Transverse colon (tissue), 4 donors: ENCODE data around the gene GNA12. TPM values are rescaled to one million over a fixed set of nuclear protein-coding genes. Genes with fewer than 3 reads are reported as not detected.

ENCODE experiments used
- DNase-seq: peaks from one replicate; pipeline ENCODE4 v3.0.0-alpha.2; 2019
- H3K27ac ChIP-seq, 4 donors: fragments of 200-600 bp; sonication (generic); 2 replicates each; pipeline ENCODE4 v1.5.1; 2016 to 2018; ENCODE audit warnings: inconsistent platforms in 4 of 4
- H3K27me3 ChIP-seq: fragments of 200-600 bp; sonication (generic); 2 replicates; pipeline ENCODE4 v1.5.1; 2017; ENCODE audit warnings: inconsistent platforms
- H3K36me3 ChIP-seq, 4 donors: fragments of 200-600 bp; sonication (generic); 2 replicates each; pipeline ENCODE4 v1.5.1; 2017 to 2019; ENCODE audit warnings: inconsistent platforms in 4 of 4
- H3K4me1 ChIP-seq, 4 donors: fragments of 200-600 bp; sonication (generic); 2 replicates each; pipeline ENCODE4 v1.5.1; 2017 to 2020; ENCODE audit warnings: inconsistent platforms in 4 of 4
- H3K4me3 ChIP-seq, 4 donors: fragments of 200-600 bp; sonication (generic); 1 replicate in 1 of 4; 2 replicates in 3 of 4; pipeline versions ENCODE4 v1.5.1 to v1.6.1; 2017 to 2019; ENCODE audit warnings: inconsistent platforms in 4 of 4
- H3K9me3 ChIP-seq, 2 donors: fragments of 200-600 bp; sonication (generic); 2 replicates each; pipeline ENCODE4 v1.5.1; 2017 to 2019; ENCODE audit warnings: inconsistent platforms in 2 of 2
- EP300 ChIP-seq: sonication (generic); formaldehyde crosslinking; IDR thresholded peaks from one replicate; pipeline ENCODE4 v1.6.1; 2017; ENCODE audit warnings: antibody characterized with exemption, low read depth
- POLR2A ChIP-seq: fragments of 450-650 bp; IDR thresholded peaks from one replicate; pipeline ENCODE4 v1.6.1; 2016; ENCODE audit warnings: antibody characterized with exemption, mild to moderate bottlenecking, moderate library complexity
- POLR2AphosphoS5 ChIP-seq, 3 donors: sonication (generic); formaldehyde crosslinking; IDR thresholded peaks; one replicate each; pipeline ENCODE4 v1.6.1; 2016; ENCODE audit warnings: antibody characterized with exemption in 3 of 3
- WGBS, 2 donors: methylation state at CpG; one replicate each; pipeline ENCODE4 v1.1.5; 2018; ENCODE audit warnings: low coverage in 1 of 2; 5-methylcytosine and 5-hydroxymethylcytosine counted together
- in situ Hi-C, 4 donors: fragments of 200-750 bp; cut with MboI; loops; one replicate each; pipeline versions ENCODE4 v1.15.0 to v1.15.1; 2017; ENCODE audit warnings: low sequenced_read_pairs in 3 of 4, low pct_ligation_motif_present in 1 of 4, low pct_unique_long_range_greater_than_20kb in 1 of 4
- intact Hi-C: fragments of 100-400 bp; cut with DNase I; formaldehyde crosslinking; loops from one replicate; pipeline ENCODE4 v1.15.1; 2023; ENCODE audit warnings: low total_unique reads
- total RNA-seq, 4 donors: library from RNA; depleted of rRNA; stranded (reverse); fragments of >200 nt; gene quantifications; one replicate each; pipeline ENCODE4 v1.1.0, GENCODE V29; 2016
- TF ChIP-seq, protein P1 (sequence below), 5 experiments: fragments of 200-600 bp in 3 of 5; fragments of 450-650 bp in 2 of 5; sonication (generic) in 3 of 5; IDR thresholded peaks; 1 replicate in 2 of 5; 2 replicates in 3 of 5; pipeline ENCODE4 v1.5.1; 2016 to 2017; ENCODE audit warnings: antibody characterized with exemption in 5 of 5, inconsistent platforms in 3 of 5, mild to moderate bottlenecking in 2 of 5, moderate library complexity in 1 of 5

The GNA12 gene
- total RNA-seq, 4 donors from 2014 or later = 18.9 to 39.6 (median 22.2) TPM

DNA sequence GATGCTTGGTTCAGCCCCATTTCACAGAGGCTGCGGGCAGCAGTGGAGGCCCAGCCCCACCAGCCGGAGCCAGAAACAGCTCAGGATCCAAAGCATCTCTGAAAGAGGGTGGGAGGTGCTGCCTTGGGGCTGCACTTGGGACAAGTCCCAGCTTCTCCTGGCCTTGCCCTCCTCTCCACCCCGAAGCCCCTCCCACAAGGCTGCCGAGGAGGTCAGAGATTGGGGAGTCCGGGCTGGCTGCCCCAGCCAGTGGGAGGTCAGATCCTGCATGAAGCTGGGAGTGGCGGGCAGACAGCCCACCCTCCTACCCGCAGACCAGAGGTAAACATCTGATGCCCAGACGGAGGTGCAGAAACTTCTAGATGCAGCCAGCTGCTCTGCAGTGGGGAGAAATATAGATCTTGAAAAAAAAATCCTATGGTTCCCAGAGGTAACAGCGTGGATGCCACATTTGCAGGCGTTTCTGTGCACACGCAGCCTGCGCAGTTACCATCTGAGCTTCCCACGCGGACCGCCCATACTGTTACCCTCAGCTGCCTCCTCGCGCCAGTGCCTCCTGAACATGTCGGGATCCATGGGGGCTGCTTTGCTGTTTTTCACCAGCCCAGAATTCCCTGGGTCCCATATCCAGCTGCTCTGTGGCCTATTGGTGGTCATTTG lies 36.9 kb upstream of the GNA12 start:
- Histone ChIP-seq H3K36me3 (no peaks in the 10 kb centered on the region), H3K4me3 (no peak overlapping the region), H3K4me1 (peaks cover 0 to 14% (median 9%) of the 10 kb centered on the region in 4 donors), H3K27me3 (peaks cover 29% of the 10 kb centered on the region), H3K27ac (no peak overlapping the region), H3K9me3 (no peaks in the 10 kb centered on the region)
- intact Hi-C loops (no loop called here), in situ Hi-C loops (loop anchor here in 1 of 4 donors (25.0 kb wide), 1 partner anchor 256 kb away; no protein-coding TSS in a partner anchor)
- DNase-seq = no peak
- no peak for TF ChIP-seq EP300
- no peak for TF ChIP-seq POLR2AphosphoS5 (IDR thresholded peaks at IDR 0.05)
- TF ChIP-seq, protein P1, sequence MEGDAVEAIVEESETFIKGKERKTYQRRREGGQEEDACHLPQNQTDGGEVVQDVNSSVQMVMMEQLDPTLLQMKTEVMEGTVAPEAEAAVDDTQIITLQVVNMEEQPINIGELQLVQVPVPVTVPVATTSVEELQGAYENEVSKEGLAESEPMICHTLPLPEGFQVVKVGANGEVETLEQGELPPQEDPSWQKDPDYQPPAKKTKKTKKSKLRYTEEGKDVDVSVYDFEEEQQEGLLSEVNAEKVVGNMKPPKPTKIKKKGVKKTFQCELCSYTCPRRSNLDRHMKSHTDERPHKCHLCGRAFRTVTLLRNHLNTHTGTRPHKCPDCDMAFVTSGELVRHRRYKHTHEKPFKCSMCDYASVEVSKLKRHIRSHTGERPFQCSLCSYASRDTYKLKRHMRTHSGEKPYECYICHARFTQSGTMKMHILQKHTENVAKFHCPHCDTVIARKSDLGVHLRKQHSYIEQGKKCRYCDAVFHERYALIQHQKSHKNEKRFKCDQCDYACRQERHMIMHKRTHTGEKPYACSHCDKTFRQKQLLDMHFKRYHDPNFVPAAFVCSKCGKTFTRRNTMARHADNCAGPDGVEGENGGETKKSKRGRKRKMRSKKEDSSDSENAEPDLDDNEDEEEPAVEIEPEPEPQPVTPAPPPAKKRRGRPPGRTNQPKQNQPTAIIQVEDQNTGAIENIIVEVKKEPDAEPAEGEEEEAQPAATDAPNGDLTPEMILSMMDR (IDR thresholded peaks at IDR 0.05) = no peak
- TF ChIP-seq POLR2A = no peak
- 59 to 80% methylated on average over 2 to 16 of the region's 18 CpGs for WGBS, 2 donors

DNA sequence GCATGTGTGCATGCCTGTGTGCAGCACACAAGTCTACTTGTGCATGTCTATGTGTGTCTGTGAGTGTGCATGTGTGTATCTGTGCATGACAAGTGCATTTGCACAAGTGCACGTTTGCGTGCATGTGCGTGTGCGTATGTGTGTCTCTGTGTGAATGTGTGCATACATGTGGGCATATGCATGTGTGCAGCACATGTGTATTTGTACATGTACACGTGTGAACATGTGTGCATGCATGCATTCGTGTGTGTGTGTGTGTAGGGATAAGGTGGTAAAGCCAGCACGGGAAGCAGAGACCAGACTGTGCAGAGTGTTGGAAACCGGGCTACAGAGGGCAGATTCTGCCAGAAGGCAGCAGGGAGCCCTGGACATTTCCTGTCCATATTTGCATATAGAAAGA lies 35.9 kb upstream of the GNA12 start:
- peaks cover 0 to 14% (median 9%) of the 10 kb centered on the region in 4 donors for H3K4me1 ChIP-seq
- no peaks in the 10 kb centered on the region for H3K9me3 ChIP-seq
- in situ Hi-C loops = loop anchor here in 1 of 4 donors (25.0 kb wide), 1 partner anchor 257 kb away; no protein-coding TSS in a partner anchor
- no peak for DNase-seq
- H3K36me3 ChIP-seq = no peaks in the 10 kb centered on the region
- peaks cover 27% of the 10 kb centered on the region for H3K27me3 ChIP-seq
- WGBS, 2 donors = 78% methylated on average over 8 of the region's 8 CpGs; no CpG with 5 or more reads in 1 of the 2 donors
- TF ChIP-seq POLR2A (no peak), POLR2AphosphoS5 (IDR thresholded peaks at IDR 0.05) (no peak), EP300 (no peak)
- TF ChIP-seq, protein P1 (IDR thresholded peaks at IDR 0.05) = no peak
- intact Hi-C loops = no loop called here
- H3K4me3 ChIP-seq = no peak overlapping the region
- H3K27ac ChIP-seq = no peak overlapping the region

DNA sequence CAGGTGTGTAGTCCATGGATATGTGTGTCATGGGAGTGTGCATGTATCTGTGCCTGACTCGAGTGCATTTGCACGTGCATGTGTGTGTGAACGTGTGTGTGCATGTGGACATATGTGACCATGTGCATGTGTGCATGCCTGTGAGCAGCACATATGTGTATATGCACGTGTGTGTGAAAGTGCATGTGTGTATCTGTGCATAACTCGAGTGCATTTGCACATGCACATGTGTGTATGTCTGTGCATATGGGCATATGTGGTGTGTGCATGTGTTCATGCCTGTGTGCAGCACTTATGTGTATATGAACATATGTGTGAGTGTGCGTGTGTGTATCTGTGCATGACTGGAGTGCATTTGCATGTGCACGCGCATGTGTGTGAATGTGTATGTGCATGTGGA lies 35.2 kb upstream of the GNA12 start:
- H3K36me3 ChIP-seq = no peaks in the 10 kb centered on the region
- no peak overlapping the region for H3K27ac ChIP-seq
- in situ Hi-C loops (loop anchor here in 2 of 4 donors (10.0 to 25.0 kb wide), 2 partner anchors 258 to 275 kb away; no protein-coding TSS in a partner anchor), intact Hi-C loops (no loop called here)
- no peak for TF ChIP-seq POLR2AphosphoS5 (IDR thresholded peaks at IDR 0.05)
- TF ChIP-seq EP300 = no peak
- TF ChIP-seq POLR2A = no peak
- TF ChIP-seq, protein P1 (IDR thresholded peaks at IDR 0.05) = no peak
- no peak for DNase-seq
- peaks cover 32% of the 10 kb centered on the region for H3K27me3 ChIP-seq
- no peak overlapping the region for H3K4me3 ChIP-seq
- peaks cover 0 to 10% (median 7%) of the 10 kb centered on the region in 4 donors for H3K4me1 ChIP-seq
- 92 to 100% methylated on average over 4 to 8 of the region's 8 CpGs for WGBS, 2 donors
- H3K9me3 ChIP-seq = no peaks in the 10 kb centered on the region

DNA sequence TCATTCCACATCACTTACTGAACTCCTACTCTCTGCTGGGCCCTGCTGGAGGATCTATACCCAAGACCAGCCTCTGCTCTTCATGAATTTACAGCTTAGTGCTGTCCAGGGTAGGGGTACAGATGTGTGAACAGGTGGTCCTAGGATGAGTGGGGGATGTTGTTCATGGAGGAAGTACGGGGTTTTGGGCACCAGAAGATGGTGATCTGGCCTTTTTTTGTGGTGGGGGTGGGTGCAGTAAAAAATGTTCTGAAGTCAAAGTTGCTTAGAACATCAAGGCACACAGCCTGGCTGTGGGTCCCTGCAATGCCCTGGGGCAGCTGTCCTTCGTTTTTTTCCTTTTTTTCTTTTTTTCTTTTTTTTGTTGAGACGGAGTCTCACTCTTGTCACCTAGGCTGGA lies 34.2 kb upstream of the GNA12 start:
- intact Hi-C loops = no loop called here
- Histone ChIP-seq H3K9me3 (no peaks in the 10 kb centered on the region), H3K4me3 (no peak overlapping the region), H3K36me3 (no peaks in the 10 kb centered on the region), H3K27ac (no peak overlapping the region), H3K4me1 (no peaks in the 10 kb centered on the region), H3K27me3 (peaks cover 31% of the 10 kb centered on the region)
- in situ Hi-C loops = loop anchor here in 2 of 4 donors (10.0 to 25.0 kb wide), 2 partner anchors 259 to 276 kb away; no protein-coding TSS in a partner anchor
- WGBS, 2 donors = 67 to 69% methylated on average over 1 to 3 of the region's 3 CpGs
- DNase-seq = no peak
- TF ChIP-seq POLR2A = no peak
- TF ChIP-seq, protein P1 (IDR thresholded peaks at IDR 0.05) = no peak
- TF ChIP-seq EP300 = no peak
- TF ChIP-seq POLR2AphosphoS5 (IDR thresholded peaks at IDR 0.05) = no peak
